ENCODE measurements around the gene THAP3. TPM values are rescaled to one million over a fixed set of nuclear protein-coding genes. Genes with fewer than 3 reads are reported as not detected.
A peak's percentile ranks its signal among the peaks of the same experiment; 100 is the strongest.
"Not testable (repeated sequence)": the region's sequence is repeated elsewhere in the genome, so short reads cannot be mapped to it uniquely, and the experiment has no call there.

The THAP3 gene
- total RNA-seq, 3 donors from 2014 or later, result 20.3 to 28.2 (median 28.1) TPM

DNA sequence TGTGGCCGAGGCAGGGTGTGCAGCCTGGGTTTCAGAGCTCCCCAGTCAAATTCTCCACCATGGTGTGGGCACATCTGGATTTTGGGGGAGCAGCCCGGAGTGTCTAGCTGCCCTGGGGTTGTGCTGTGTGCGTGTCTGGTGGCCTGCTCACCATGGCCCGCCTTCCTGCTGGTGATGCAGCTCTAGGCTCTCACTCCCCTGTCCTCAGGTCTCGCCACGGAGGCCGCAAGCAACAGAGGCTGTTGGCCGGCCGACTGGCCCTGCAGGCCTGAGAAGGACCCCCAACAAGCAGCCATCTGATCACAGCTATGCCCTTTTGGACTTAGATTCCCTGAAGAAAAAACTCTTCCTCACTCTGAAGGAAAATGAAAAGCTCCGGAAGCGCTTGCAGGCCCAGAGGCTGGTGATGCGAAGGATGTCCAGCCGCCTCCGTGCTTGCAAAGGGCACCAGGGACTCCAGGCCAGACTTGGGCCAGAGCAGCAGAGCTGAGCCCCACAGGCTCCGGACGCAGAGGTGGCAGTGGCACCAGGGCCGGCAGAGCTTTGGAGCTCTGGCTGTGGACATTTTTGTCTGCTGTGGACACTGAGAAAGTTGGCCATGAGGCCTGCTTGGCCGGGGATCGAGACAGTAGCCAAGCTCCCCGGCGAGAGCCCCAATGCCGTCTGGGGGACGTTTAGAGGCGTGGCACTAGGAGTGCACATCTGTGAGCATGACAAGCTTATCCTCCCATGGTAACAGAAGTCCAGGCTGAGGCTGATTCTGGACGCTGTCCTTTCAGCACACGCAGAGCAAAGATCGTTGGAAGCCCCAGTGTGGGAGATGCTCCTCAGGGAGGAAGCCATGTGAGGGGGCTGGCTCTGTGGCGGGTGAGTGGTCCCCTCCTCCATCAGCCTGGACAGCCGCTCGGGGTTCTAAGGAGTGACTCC, 8.2 kb downstream of the THAP3 start:
- intact Hi-C loops (cut with DNase I; ENCODE audit: low total_unique reads), result no loop called here
- Histone ChIP-seq H3K4me3 (no peak overlapping the region), H3K27ac (no peak overlapping the region), H3K27me3 (no peaks in the 10 kb centered on the region), H3K4me1 (no peaks in the 10 kb centered on the region), H3K36me3 (peaks cover 11% of the 10 kb centered on the region), H3K9me3 (no peaks in the 10 kb centered on the region)
- DNase-seq (ENCODE audit: low spot score in 2 of 2), result no peak
- TF ChIP-seq POLR2AphosphoS5 (IDR thresholded peaks at IDR 0.05) (no peak), CTCF (IDR thresholded peaks at IDR 0.05) (no peak), POLR2A (IDR thresholded peaks at IDR 0.05) (no peak)

GRCh38 chr1:6634371-6635052, 9.8 kb downstream of the THAP3 start:
- Histone ChIP-seq H3K4me3 (no peak overlapping the region), H3K27me3 (no peaks in the 10 kb centered on the region), H3K4me1 (no peaks in the 10 kb centered on the region), H3K27ac (no peak overlapping the region), H3K9me3 (no peaks in the 10 kb centered on the region), H3K36me3 (peaks cover 6% of the 10 kb centered on the region)
- peak in 1 of 2 donors; percentile 51 for DNase-seq (ENCODE audit: low spot score in 2 of 2)
- TF ChIP-seq POLR2AphosphoS5 (IDR thresholded peaks at IDR 0.05) (no peak), POLR2A (IDR thresholded peaks at IDR 0.05) (no peak), CTCF (IDR thresholded peaks at IDR 0.05) (peak in 2 of 3 donors; percentile 47 to 48)
- intact Hi-C loops (cut with DNase I; ENCODE audit: low total_unique reads), result no loop called here

DNA sequence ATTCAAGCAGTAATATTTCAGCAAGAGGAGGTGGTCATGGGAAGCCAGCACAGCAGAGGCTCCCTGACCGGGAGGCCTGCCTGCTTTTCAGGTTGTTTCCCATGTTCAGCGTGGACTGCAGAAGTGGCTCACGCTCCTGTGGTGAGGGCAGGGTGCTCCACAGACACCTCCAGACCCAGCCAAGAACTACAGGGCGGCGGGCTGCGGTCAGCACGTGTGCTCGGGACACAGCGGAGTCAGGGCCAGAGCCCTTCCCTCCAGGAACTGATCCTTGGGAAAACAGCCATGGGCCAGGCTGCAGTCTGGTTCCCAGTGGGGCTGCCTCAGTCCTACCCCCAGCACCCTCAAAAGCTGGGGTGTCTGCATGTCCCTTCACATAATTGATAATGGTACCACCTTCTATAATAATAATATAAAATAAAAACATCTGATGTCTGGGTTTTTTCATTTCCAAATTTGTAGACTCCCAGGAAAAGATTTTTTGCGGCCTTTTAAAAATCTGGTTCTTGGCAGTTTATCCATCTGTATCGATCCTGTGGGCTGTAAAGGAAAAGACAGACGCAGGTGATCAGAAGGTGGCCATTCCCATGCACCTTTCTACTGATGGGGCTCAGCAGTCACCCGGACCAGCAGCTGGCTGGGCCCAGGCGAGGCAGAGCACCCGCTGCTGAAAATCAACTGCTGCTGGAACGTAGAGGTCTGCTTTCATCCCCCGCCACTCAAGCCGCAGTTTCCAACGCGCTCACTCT, 10.7 kb downstream of the THAP3 start:
- no peak overlapping the region for H3K27ac ChIP-seq
- DNase-seq (ENCODE audit: low spot score in 2 of 2), result no peak
- no peak overlapping the region for H3K4me3 ChIP-seq
- TF ChIP-seq POLR2A (IDR thresholded peaks at IDR 0.05) (no peak), POLR2AphosphoS5 (IDR thresholded peaks at IDR 0.05) (no peak), CTCF (IDR thresholded peaks at IDR 0.05) (no peak)
- no peaks in the 10 kb centered on the region for H3K27me3 ChIP-seq
- no peaks in the 10 kb centered on the region for H3K9me3 ChIP-seq
- H3K4me1 ChIP-seq, result no peaks in the 10 kb centered on the region
- H3K36me3 ChIP-seq, result peaks cover 6% of the 10 kb centered on the region
- intact Hi-C loops (cut with DNase I; ENCODE audit: low total_unique reads), result no loop called here

DNA sequence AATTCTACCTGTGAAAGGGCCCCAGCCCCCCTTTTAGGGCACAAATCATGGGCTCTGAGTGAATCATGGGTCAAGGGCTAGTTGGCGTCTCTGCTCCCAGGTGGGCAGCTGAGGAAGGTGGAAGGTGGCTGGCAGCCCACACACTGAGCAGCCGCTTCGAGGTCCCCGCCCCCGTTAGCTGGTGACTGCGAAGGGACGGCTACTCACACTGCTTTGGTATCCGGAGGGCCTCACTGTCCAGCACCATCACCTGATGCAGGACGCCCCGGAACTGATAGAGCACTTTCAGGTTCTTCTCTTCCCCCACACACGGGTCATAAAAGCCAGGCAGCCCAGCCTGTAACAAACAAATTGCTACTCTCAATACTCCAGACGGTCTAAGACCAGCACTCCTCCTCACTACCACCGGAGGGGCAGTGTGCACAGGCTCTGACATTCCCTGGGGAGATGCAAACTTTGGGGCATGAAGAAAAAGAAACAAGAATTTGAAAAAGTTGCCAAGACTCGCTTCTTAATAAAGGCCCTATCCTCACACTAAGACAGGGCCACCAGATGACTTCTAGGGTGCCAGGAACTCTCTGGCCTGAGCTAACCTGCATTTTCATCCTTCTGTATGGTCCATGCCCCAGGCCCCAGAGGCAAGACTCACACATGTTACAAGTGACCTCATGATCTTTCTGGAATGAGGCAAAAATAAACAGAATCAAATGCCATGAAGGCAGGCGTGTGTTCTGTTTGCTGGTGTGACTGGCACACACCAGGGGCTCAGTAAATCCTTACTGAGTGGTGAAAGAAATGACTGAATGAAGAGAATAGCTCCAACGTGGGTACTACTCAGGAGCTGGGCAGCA, 11.5 kb downstream of the THAP3 start:
- Histone ChIP-seq H3K36me3 (peaks cover 6% of the 10 kb centered on the region), H3K4me3 (no peak overlapping the region), H3K9me3 (no peaks in the 10 kb centered on the region), H3K27ac (no peak overlapping the region), H3K4me1 (no peaks in the 10 kb centered on the region), H3K27me3 (no peaks in the 10 kb centered on the region)
- TF ChIP-seq CTCF (IDR thresholded peaks at IDR 0.05) (no peak), POLR2AphosphoS5 (IDR thresholded peaks at IDR 0.05) (no peak)
- intact Hi-C loops (cut with DNase I; ENCODE audit: low total_unique reads), result no loop called here
- no peak for DNase-seq (ENCODE audit: low spot score in 2 of 2)

DNA sequence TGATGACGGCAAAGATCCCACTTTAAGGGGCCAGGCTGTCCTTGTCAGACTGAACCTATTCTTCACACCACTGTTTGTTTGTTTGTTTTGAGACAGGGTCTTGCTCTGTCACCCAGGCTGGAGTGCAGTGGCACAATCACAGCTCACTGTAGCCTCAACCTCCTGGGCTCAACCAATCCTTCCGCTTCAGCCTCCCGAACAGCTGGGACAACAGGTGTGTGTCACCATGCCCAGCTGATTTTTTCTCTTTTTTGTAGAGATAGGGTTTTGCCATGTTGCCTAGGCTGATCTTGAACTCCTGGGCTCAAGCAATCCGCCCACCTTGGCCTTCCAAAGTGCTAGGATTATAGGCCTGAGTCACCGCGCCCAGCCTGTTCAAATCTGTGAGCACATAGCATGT, 12.1 kb downstream of the THAP3 start:
- H3K4me1 ChIP-seq; intact Hi-C loops (cut with DNase I; ENCODE audit: low total_unique reads); H3K27ac ChIP-seq; H3K9me3 ChIP-seq; H3K27me3 ChIP-seq; DNase-seq (ENCODE audit: low spot score in 2 of 2); H3K36me3 ChIP-seq; H3K4me3 ChIP-seq: not testable (repeated sequence)
